Astrocyte of the cerebellum (primary cell): ENCODE data around the gene DIPK1B.

Experiments used
- DNase-seq: peaks from one replicate; pipeline ENCODE4 v3.0.0-alpha.2; 2011; ENCODE audit warnings: low read depth
- H3K4me3 ChIP-seq: 2 replicates; pipeline ENCODE4 v1.5.1; 2011; ENCODE audit warnings: mild to moderate bottlenecking, low read depth, low read length, moderate library complexity
- in situ Hi-C: cut with HindIII; loops from 2 replicates; pipeline ENCODE4 v1.10.0; 2017; ENCODE audit warnings: low sequenced_read_pairs
- TF ChIP-seq, protein P1 (sequence below): IDR thresholded peaks from 2 replicates; pipeline ENCODE4 v1.5.1; 2012; ENCODE audit warnings: low read length, low read depth, moderate library complexity, mild to moderate bottlenecking; ENCODE audit errors: missing control alignments

The DIPK1B gene

DNA sequence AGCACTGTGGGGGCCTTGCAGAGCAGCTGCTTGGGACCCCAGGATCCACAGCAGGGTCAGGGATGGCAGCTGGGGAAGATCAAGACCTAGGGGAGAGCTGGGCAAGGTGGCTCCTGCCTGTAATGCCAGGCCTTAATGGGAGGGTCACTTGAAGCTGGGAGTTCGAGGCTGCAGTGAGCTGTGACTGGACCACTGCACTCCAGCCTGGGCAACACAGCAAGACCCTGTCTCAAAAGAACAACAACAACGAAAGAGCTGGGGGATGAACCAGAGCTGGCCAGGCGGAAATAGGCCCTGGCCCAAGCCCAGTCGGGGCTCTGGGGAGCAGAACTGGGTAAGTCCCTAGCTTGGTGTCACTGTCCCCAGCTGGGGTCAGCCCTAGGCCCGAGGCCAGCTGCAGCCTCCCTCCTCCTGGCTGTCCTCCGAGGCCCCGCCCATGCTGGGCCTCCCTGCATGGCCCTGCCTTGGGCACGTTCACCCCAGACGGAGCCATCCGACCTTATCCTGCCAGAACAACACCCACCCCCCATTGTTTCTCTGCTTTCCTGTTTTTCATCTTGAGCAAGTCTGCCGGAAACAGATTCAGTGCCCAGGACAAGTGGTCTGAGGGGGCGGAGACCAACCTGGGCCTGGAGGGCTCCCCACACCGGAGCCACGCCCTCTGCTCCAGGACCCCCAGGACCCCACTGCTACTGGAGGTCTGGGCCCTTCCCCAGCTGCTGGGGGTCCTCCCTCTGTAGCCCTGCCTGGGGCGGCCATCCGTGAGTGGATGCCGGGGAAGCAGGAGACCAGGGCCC, 1.9 kb downstream of the DIPK1B start:
- TF ChIP-seq, protein P1, sequence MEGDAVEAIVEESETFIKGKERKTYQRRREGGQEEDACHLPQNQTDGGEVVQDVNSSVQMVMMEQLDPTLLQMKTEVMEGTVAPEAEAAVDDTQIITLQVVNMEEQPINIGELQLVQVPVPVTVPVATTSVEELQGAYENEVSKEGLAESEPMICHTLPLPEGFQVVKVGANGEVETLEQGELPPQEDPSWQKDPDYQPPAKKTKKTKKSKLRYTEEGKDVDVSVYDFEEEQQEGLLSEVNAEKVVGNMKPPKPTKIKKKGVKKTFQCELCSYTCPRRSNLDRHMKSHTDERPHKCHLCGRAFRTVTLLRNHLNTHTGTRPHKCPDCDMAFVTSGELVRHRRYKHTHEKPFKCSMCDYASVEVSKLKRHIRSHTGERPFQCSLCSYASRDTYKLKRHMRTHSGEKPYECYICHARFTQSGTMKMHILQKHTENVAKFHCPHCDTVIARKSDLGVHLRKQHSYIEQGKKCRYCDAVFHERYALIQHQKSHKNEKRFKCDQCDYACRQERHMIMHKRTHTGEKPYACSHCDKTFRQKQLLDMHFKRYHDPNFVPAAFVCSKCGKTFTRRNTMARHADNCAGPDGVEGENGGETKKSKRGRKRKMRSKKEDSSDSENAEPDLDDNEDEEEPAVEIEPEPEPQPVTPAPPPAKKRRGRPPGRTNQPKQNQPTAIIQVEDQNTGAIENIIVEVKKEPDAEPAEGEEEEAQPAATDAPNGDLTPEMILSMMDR, result no peak
- DNase-seq, result no peak
- H3K4me3 ChIP-seq, result no peak overlapping the region
- in situ Hi-C loops, result loop anchor here (5.0 kb wide), 1 partner anchor 53 kb away; no protein-coding TSS in a partner anchor

DNA sequence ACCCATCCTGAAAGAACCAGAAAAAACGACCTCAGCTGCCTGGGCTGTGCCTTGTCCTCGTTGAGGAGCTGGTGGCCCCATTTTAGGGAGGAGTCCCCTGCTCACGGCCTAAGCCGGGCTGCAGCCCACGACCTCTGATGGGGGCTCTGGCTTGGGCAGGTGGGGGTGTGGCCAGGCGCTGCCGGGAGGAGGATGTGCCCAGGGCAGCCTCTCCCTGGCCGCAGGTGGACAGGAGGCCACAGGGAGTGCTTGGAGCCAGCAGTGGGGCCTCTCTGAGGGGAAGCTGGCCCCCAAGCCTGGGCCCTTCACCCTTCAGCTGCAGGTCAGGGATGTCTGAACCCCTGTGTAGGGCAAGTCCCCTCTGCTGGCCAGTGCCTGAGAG, 2.5 kb downstream of the DIPK1B start:
- in situ Hi-C loops, result loop anchor here (5.0 kb wide), 1 partner anchor 52 kb away; no protein-coding TSS in a partner anchor
- TF ChIP-seq, protein P1, result no peak
- no peak for DNase-seq
- H3K4me3 ChIP-seq, result no peak overlapping the region

DNA sequence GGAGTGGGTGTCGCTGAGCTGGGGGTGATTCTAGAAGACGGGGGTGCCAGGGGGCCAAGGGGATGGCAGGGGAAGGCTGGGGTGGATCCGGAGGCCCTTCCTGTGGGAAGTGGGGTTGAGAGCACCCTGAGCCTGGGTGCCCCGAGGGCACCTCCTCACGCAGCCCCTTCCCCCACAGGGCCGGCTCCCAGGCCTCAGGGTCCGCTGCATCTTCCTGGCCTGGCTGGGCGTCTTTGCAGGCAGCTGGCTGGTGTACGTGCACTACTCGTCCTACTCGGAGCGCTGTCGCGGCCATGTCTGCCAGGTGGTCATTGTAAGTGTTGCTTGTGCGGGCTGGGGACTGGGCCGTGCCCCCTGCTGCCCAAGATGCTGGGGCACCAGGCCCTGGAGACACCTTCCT, 5.0 kb downstream of the DIPK1B start:
- in situ Hi-C loops, result no loop called here

DNA sequence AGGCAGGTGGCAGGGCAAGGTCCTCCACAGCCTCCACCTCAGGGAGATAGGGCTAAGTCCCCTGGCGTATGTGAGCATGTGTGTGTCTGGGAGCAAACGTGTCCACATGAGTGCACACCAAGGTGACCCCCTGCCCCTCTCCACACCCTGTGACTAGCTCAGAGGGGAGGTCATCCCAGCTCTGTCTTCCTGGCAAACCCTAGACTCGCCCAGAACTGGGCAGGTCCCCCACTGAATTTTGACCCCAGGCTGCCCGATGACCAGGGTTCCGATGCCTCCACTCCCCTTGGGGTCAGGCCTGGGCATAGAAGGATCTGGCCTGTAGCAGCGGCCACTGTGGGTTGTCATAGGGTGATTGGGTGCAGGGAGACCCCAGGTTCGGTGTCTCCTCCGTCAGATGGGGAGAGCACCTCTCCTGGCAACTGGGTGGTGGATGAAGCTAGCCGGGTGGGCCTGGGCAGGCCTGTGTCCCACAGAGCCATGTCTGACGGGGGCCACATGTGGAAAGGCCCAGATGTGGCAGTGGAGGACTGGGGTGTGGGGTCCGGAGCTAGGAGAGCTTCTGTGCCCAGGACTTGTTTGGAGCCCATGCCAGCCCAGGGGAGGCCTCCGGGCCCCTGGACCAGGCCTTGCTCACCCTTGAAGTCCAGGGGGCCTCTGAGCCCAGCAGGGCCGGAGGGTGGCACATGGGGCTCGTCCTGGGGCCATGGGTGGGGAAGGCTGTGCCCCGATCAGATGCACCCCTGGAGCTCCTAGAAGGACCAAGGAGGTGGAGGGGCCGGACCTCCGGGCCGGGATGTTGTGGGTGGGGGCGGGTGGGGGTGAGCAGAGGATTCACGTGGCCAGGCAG, 6.2 kb downstream of the DIPK1B start:
- DNase-seq, result no peak
- TF ChIP-seq, protein P1, result no peak
- in situ Hi-C loops, result no loop called here
- no peak overlapping the region for H3K4me3 ChIP-seq

More for the DNA sequence above, 5.0 kb downstream of the DIPK1B start:
- no peak overlapping the region for H3K4me3 ChIP-seq
- TF ChIP-seq, protein P1, result no peak
- DNase-seq, result no peak

DNA sequence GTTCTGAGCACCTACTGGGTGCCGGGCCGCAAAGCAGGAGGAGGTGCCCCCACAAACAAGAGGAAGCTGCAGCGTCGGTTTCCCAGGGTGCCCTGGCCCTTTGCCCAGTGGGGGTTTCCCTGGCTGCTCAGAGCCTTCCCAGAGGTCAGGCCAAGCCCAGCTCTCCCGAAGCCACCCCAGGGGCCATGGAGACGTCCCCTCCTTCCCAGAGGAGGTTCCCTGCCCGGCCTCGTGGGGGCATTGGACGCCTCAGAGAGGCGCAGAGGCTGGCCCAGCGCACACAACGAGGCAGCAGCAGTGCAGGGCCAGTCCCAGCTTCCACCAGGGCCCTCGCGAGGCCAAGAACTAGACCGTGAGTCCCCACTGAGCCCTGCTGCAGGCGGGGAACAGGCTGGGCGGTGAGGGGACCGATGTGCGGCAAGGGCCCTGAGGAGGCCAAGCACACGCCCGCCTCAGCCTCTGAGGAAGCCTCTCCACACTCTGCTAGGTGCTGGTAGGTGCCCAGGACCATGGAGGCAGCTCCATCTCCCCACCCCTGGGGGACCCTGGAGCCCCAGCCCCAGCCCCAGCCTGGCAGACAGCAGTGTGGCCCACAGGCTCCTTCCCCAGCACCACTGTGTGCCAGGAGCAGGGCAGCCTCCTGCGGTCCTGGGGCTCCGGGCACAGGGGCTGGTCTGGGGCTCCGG, 7.0 kb downstream of the DIPK1B start:
- in situ Hi-C loops, result no loop called here
- DNase-seq, result no peak
- H3K4me3 ChIP-seq, result no peak overlapping the region
- TF ChIP-seq, protein P1, result no peak

DNA sequence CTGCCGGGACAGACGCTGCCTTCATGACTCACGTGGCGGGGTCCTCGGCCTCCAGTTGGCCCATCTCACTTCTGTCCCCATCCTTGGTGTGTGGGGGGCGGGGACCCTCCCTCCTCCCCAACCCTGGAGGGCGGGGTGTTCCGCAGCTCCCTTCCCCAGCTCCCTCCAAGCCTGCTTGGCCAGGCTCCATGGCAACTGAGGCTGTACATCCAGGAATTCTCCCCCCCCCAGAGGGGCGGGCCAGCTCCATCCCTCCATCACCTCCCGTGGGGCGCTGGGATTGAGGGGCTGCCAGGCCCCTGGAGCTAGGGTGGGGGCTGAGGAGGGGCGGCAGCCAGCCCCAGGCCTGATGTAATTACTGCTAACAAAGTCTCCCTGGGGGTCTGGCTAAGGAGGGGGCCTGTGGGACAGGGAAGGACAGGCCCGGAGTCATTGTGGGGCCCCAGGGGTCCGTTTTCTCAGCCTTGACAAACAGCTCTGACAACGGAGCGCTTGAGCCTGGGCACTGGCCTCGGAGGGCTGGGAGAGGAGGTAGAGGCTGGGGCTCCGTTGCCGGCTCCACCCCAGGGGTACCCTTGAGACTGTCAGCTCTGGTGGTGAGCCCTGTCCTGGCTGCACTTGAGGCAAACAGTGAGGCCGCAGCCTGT, 8.0 kb downstream of the DIPK1B start:
- DNase-seq, result no peak
- in situ Hi-C loops, result no loop called here
- H3K4me3 ChIP-seq, result no peak overlapping the region
- TF ChIP-seq, protein P1, result no peak
